Measurements from ENCODE around the gene MYL4. TPM values are rescaled to one million over a fixed set of nuclear protein-coding genes. Genes with fewer than 3 reads are reported as not detected.
"Not testable (repeated sequence)": the region's sequence is repeated elsewhere in the genome, so short reads cannot be mapped to it uniquely, and the experiment has no call there.

The MYL4 gene
- polyA plus RNA-seq, 1 donor, result 1,803 TPM

DNA sequence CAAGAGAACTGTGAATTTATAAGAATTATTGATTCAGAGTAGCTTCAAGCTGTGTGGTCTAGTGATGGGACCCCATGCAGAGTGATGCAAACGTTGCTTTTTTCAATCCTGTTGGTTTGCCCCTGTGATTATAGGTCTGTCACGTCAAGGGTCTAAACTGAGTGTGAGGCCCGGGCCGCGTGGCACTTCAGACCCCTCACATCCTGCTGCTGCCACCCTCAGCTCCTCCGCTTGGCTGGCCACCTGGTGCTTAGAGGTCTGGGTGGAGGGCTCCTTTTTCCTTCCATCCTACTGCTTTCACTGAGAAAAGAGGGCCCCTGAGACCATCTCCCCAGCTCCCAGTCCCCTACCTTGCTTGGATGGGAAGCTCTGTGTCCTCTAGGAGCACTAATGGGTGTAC is 12.0 kb downstream of the MYL4 start:
- no peak for DNase-seq (ENCODE audit: low read depth)

DNA sequence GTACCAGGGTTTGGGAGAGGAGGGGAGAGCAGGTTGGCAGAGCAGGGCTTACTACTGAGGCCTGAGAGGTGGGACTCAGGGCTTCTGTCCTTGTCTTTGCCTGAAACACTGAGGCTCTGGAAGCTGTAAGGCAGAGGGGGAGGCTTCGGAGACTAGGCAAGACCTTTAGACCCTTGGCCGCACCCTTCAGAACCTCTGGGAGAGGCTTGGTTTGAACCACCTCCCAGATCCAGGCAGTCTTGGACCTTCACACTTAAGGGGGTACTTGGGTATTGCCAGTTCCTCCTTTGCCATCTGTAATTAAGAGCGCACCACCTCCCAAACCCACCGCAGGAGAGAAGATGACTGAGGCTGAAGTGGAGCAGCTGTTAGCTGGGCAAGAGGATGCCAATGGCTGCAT is 12.9 kb downstream of the MYL4 start:
- no peak for DNase-seq (ENCODE audit: low read depth)

DNA sequence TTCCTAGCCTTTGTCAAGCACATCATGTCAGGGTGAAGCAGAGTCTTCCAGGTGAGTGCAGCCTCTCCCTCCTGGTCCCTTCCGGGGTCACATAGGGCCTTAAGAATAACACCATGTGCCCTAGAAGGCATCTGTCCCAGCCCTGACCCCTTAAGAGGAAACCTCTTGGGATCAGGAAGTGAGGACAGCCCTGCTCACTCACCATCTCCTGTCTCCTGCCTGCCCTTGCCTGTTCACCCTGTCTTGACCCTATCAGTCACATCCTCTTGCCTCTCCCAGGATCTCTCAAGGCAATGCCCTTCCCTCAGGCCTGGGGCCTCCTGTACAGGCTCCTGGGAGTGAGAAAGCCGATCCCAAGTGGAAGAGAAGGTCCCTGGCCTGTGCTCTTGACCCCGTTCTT is 13.9 kb downstream of the MYL4 start:
- no peak for DNase-seq (ENCODE audit: low read depth)

DNA sequence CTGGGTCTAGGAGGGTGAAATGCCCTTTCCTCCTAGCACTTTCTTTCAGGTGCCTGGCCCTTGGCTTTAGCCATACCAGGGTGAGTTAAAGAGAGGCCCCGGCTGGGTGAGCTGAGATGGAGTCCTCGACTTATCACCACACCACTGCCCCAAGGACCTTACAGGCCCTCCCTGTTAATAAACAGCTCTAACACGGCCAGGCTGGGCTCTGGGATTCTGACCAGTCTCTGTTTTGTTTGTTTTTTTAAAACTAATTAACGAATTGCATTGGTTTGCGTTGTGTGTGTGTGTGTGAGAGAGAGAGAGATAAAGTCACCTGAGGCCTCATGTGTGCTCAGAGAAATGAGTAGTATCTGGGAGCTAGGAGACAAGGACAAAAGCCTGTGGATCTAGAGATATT is 14.3 kb downstream of the MYL4 start:
- no peak for DNase-seq (ENCODE audit: low read depth)

DNA sequence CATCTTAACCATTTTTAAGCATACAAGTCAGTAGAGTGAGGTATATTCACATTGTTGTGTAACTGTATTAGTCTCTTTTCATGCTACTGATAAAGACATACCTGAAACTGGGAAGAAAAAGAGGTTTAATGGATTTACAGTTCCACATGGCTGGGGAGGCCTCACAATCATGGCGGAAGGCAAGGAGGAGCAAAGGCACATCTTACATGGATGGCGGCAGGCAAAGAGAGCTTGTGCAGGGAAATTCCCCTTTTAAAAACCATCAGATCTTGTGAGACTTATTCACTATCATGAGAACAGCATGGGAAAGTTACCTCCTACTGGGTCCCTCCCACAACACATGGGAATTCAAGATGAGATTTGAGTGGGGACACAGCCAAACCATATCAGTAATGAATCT is 14.9 kb downstream of the MYL4 start:
- not testable (repeated sequence) for DNase-seq (ENCODE audit: low read depth)

DNA sequence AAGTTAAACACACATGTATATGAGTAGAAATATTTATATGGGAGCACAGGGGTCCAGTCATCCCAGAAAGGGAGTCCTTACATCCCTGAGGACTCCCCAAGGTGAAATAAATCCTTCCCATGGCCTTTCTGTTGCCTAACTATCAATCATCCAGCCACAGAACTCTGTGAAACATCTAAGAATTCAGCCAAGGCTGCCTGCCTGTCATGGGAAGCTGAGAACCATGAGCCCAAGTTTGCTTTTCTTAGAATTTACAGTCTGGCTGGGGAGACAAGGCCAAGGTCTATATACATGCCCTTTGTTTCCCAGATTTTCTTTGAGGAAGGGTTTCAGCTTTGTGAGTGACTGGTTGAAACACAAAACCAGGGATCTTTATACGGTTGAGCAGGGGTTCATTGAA is 15.8 kb downstream of the MYL4 start:
- no peak for DNase-seq (ENCODE audit: low read depth)

DNA sequence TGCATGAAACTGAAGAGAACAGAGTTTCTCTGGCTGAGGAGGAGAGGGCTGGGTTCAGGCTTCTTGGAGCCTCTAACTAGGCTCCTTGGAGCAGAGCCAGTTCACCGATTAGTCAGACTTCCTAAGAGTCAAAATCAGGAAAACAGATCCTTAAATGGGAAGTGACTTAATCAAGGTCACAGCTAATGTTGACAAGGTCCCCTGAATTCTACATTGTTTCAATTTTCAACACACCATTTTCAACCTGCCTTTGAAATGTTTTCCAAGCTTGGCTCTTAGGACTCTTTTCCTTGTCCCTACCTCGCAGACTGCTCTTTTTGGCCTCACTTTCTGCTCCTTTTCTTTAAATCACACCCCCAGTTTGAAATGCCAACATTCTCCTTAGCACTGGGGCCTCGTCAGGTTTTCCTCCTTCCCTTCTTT is 16.3 kb downstream of the MYL4 start:
- no peak for DNase-seq (ENCODE audit: low read depth)

DNA sequence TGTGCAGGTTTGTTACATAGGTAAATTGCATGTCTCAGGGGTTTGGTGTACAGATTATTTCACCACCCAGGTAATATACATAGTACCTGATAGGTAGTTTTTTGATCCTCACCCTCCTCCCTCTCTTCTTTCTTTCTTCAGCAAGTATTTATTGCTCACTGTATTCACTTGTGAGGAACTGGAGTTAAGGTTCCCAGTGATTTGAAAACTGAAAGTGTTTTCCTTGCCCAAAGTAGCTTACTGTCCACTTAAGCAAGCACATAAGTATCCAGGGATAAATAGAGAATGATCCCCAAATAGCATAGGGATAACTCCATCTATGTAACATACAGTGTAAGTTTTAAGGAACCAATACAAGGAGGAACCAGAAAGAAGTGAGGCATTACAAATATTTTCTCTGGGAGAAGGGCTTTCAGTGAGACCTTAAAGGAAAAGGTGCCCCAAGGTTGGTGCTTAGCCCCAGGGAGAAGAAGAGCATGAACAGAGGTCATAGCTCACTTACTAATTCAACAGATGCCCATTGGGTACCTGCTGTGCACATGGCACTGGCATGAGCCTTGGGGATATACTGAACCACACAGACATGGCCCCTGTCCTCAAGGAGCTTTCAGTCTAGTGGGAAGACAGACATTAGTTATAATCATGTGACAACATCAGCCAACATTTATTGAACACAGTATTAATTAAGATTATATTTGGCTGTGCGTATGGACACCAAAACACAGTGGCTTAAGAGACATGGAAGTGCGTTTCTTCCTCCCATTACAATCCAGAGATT is 17.0 kb downstream of the MYL4 start:
- DNase-seq (ENCODE audit: low read depth), result no peak

DNA sequence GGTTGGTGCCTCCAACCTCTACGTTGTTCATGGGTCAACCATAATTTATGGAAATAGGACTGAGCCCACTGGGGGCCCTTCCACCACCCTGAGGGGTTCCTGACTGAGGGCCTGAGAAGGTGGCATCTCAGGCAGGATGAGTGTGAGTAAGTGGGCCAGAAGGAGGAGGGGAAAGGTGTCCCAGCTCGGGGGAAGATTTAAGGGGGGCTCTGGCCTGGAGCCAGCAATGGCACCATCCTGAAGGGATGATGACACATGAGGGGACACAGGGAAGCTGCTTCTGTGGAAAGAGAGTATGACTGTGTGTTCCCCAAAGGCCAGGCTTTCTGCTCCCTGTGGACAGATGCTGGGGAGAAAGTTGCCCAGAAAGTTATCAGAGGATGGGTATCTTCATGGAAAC is 18.7 kb downstream of the MYL4 start:
- no peak for DNase-seq (ENCODE audit: low read depth)

DNA sequence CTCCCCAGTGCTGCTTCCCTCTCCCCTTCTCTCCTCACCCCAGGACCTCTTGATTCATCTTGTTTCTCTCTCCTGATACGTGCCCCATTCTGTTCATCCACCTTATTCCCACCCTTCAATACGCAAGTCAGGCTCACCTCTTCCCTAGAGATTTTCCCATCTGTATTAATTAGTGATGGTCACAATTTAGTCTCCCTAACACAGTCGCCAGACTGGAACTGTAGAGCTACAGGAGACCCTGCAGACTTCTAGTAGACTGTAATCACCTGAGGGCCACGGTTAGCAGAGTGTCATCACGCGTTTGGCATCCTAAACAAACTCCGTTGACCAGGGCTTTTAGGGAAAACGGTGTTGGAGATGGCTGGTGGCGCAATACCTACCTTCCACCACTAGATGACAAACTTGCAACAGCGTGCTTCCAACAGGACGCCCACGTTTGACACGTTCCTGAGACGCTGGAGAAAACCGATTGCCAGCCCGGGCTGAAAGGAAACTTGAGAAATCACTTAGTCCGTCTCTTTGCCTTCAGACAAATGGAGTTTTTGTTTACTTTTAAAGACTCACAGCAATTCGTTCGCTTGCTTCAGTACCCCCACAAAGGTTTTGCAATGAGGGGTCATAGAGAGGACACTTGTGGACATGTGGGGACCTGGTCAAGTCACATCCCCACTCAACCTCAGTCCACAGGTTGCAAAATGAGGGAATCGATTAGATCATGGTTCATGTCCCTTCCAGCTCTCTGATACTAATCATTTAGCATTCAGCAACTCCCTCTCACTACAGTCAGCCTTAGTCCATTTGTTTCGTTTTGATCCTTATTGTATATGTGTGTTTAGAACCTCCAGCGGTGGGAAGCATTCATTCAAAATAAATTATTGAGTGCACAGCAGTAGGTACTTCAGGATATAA is 20.6 kb downstream of the MYL4 start:
- DNase-seq (ENCODE audit: low read depth), result peak; percentile 92

DNA sequence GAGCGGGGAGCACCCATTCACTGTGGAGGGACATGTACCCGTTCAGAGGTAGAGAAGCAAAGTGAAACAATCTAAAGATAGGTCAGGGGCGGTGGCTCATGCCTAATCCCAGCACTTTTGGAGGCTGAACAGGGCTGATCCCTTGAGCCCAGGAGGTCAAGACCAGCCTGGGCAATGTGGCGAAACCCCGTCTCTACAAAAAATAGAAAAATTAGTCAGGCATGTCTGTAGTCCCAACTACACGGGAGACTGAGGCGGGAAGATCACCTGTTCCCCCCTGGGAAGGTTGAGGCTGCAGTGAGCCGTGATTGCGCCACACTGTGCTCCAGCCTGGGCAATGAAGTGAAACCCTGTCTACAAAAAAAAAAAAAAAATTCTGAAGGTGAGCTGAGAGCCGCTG is 21.7 kb downstream of the MYL4 start:
- no peak for DNase-seq (ENCODE audit: low read depth)

DNA sequence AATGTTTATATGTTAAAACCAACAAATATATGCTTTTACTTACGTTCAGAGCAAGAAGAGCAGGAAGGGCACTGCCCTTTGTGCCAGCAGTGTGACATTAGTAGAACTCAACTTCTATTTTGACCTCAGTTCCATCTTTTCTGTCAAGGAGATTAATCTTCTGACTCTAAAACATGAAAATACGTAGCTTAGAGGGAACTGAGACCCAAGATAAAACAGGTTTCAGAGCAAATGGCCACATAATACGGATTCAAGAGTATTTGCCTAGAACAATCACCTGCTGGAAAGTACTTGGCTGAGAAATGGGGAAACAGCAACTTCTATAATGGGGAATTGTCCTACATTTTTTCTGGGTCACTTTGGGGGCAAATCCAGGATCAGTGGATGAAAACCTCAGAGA is 22.2 kb downstream of the MYL4 start:
- DNase-seq (ENCODE audit: low read depth), result no peak

DNA sequence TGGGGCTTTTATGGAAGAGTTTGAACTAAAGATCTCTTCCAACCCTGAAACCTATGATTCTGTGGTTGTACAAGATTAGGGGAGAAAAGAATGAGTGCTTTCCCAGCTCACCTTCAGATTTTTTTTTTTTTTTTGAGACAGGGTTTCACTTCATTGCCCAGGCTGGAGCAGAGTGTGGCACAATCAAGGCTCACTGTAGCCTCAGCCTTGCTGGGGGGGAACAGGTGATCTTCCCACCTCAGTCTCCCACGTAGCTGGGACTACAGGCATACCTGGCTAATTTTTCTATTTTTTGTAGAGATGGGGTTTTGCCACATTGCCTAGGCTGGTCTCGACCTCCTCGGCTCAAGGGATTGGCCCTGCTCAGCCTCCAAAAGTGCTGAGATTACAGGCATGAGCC is 22.7 kb downstream of the MYL4 start:
- DNase-seq (ENCODE audit: low read depth), result no peak

DNA sequence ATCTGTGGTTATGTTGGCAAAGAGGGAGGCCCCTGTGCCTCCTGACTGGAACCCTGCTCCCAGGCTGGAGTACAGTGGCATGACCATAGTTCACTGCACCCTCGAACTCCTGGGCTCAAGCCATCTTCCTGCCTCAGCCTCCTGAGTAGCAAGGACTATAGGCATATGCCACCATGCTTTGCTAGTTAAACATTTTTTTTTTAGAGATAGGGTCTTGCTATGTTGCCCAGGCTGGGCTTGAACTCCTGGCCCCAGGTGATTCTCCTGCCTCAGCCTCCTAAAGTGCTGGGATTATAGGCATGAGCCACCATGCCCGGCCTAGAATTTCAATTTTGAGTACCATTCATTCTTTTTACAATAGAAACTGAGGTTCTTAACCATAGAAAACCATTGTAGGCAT is 23.3 kb downstream of the MYL4 start:
- DNase-seq (ENCODE audit: low read depth), result no peak

DNA sequence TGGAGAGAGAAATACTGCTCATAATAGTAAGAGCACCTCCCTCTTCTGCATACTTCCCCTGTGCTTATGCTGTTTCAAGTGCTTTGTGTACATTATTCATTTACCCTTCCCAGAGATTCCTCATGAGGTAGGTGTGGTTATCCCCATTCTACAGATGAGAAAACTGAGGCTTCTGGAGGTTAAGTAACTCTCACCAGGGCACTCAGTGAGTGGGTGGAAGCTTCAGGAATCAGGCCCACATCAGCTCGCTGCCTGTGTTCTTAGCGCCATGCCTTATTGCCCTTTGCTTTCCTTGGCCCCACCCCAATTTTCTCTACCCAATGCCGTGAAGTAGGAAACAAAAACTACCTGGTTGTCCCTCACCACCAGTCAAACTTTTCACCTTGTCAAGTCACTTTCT is 26.4 kb downstream of the MYL4 start:
- no peak for DNase-seq (ENCODE audit: low read depth)

DNA sequence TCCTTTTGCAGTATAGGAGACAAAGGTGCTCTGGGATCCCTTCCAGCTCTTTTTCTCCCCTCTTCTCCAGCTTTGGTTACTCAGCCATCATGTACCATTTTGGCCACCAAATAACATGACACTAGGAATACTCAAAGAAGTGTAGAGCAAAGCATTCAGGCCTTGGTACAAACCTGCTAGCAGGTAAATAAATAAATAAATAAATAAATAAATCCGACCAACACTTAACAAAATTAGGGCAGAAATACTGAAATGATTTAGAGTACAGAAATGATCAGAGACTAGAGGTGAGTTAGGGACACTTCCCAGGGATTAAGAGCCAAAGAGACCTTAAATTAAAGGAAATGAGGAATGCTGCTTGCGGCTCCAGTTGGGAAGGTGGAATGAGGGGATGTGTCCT is 26.8 kb downstream of the MYL4 start:
- no peak for DNase-seq (ENCODE audit: low read depth)

DNA sequence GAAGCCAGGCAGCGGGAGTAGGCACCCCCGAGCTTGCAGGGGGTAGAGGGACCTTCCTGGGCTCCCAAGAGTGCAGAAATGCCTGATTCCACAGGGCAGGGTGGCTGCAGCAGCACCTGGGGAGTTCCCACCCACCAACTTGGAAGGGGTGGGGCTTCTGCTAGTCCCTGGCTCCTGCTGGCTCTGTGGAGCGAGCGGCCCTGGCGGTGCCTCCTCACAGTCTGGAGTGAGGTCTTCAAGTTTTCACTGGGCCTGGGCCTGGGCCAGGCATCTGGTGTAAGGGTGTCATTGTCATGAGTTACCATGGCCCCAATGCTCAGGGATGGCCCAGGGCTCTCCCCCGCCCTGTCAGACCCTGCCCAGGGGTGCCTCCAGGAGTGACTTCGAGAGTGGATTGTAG is 28.7 kb downstream of the MYL4 start:
- no peak for DNase-seq (ENCODE audit: low read depth)

DNA sequence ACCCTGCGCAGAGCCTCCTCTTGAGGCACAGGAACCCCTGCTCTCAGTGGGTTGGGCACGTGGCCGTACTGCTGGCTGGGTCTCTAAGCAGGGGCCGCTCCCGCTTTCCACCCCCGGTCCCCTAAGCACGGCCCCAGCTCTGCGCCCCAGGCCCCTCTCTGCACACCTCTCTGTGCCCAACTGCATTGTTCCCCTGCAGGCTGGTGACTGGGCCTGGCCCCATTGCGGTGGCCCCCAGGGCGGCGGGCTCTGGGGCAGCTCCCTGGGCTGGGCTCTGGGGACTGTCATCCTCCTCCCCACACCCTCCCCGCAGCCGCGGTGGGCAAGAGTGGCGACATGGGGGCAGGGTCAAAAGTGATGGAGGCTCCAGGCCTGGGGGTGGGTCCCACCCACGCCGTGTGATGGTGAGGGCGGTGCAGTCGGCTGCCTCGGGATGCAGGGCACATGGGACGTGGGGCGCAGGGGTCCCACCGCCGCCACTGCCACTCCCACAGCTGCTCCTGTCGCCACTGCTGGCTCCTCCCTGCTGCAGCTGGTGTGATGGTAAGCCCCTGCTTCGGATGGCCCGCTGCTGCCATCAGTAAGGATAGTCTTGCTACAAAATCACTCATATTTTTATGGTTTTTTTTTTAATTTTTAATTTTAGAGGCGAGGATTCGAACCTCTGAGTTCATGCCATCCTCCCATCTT is 29.3 kb downstream of the MYL4 start:
- DNase-seq (ENCODE audit: low read depth), result no peak

DNA sequence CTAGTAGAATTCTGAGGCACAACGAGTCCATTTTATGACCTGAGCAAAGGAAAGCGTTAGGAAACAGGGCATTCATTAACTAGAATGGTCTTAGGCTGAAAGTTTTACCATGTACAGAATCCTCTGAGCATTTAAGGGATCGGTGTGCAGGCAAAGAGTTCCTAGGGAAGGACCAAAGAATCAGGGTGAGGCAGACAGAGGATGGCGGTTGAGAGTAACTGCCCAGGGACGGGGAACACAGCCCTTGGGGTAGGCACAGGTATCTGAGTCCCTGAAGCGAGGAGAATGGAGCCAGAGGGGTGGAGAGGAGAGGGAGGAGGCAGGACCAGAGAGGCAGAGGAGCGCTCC is 30.4 kb downstream of the MYL4 start:
- DNase-seq (ENCODE audit: low read depth), result no peak

DNA sequence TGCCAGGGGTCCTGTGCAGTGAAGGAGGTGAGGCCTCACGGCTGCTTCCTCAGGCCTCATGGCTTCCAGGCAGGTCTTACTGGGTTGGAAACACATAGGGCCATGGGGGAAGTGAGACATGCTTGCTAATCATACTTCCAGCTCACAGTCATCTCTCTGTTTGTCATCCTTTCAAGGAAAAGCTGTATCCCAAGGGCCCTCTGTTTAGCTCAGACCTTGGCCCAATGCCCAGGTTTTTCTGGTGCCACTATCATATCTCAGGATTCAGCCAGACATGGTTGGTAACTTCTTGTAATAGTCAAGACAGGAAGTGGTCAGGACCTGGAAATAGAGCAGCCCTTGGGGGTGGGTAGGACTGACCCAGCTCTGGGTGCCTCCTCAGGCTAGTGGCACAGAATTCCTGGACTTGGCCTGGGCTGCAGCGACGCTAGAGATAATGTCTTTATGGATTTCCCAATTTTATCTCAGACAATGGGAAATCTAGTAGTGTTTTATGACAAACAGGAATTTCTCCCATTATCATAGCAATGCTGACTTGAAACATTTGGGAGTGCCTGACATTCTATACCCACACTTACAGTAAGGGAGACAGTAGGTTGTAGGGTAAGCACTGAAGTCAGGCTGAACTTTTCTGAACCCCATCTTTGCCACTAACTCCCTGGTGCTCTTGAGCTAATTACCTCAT is 31.0 kb downstream of the MYL4 start:
- DNase-seq (ENCODE audit: low read depth), result no peak

DNA sequence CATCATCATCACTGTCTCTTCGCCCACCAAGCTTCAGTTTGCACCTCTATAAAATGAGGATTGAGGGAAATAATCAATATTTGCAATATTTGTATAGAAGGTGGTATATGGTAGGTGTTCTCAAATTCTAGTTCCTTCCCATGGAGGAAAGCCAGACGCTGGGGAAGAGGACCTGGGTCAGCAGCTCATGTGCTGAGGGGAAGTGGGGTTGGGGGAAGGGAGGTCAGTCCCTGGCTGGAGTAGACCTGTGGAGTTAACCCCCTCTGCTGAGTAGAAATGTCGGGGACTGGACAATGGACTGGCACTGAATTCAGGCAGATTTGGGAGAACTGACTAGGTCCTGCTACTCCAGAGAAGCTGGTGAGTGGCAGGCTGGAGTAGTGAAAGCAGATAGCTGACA is 31.7 kb downstream of the MYL4 start:
- no peak for DNase-seq (ENCODE audit: low read depth)

DNA sequence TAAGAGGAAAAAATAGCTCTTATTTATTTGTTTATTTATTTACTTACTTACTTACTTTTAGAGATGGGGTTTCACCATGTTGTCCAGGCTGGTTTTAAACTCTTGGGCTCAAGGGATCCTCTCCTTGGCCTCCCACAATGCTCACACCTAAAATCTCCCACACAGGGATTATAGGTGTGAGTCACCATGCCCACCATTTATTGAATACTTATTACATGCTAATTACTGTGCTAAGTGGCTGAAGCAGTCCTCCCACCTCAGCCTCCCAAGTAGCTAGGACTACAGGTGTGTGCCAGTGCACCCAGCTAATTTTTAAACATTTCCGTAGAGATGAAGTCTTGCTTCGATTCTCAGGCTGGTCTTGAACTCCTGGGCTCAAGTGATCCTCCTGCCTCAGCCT is 33.5 kb downstream of the MYL4 start:
- no peak for DNase-seq (ENCODE audit: low read depth)
